CD4-positive, alpha-beta T cell (primary cell): ENCODE measurements around the gene GSTM1. TPM values are rescaled to one million over a fixed set of nuclear protein-coding genes. Genes with fewer than 3 reads are reported as not detected.
A peak's percentile ranks its signal among the peaks of the same experiment; 100 is the strongest.

Experiments used
- ATAC-seq: fragments of 200-7000 bp; cut with Tn5 transposase; one replicate; pipeline ENCODE4 v1.10.0; 2022; ENCODE audit warnings: mild to moderate bottlenecking; ENCODE audit not compliant: poor library complexity
- CTCF ChIA-PET: fragments of 350-600 bp; sonication (Branson Sonifier 250); formaldehyde crosslinking; loops from one replicate; lab custom pipeline; 2021; ENCODE audit warnings: antibody characterized with exemption, inconsistent platforms; lab: Charles Lee
- POLR2A ChIA-PET: fragments of 350-600 bp; sonication (Branson Sonifier 250); formaldehyde crosslinking; loops from one replicate; lab custom pipeline; 2021; ENCODE audit warnings: antibody characterized with exemption, inconsistent platforms; lab: Charles Lee
- DNase-seq, 14 experiments: peaks; one replicate each; pipeline ENCODE4 v3.0.0-alpha.2; 2013 to 2020; ENCODE audit warnings: mixed read lengths in 2 of 14
- H3K27ac ChIP-seq, 2 donors: one replicate each; pipeline versions ENCODE4 v1.5.1 to v1.7.0; 2013; ENCODE audit warnings: low read length in 2 of 2, low read depth in 1 of 2, mild to moderate bottlenecking in 1 of 2
- H3K27me3 ChIP-seq, 2 experiments: 1 replicate in 1 of 2; 2 replicates in 1 of 2; pipeline versions ENCODE4 v1.6.1 to v1.7.0; 2013; ENCODE audit warnings: low read length in 2 of 2, control low read depth in 1 of 2, mild to moderate bottlenecking in 1 of 2, moderate library complexity in 1 of 2; ENCODE audit not compliant: insufficient read depth in 2 of 2, control insufficient read depth in 1 of 2
- H3K36me3 ChIP-seq: one replicate; pipeline ENCODE4 v1.6.1; 2013; ENCODE audit warnings: low read length, control low read depth; ENCODE audit not compliant: insufficient read depth
- H3K4me1 ChIP-seq: one replicate; pipeline ENCODE4 v1.6.1; 2013; ENCODE audit warnings: low read length, control low read depth; ENCODE audit not compliant: insufficient read depth
- H3K4me3 ChIP-seq: one replicate; pipeline ENCODE4 v1.5.1; 2013; ENCODE audit warnings: mild to moderate bottlenecking, low read length, moderate library complexity
- H3K9me3 ChIP-seq, 2 experiments: 1 replicate in 1 of 2; 2 replicates in 1 of 2; pipeline versions ENCODE4 v1.6.1 to v1.7.0; 2013; ENCODE audit warnings: low read length in 2 of 2, mild to moderate bottlenecking in 2 of 2, control low read depth in 1 of 2, moderate library complexity in 1 of 2; ENCODE audit not compliant: control insufficient read depth in 1 of 2, insufficient read depth in 1 of 2
- H3K27ac Mint-ChIP-seq: one replicate; pipeline ENCODE4 v1.8.0; 2020; ENCODE audit warnings: mixed read lengths
- H3K27me3 Mint-ChIP-seq: one replicate; pipeline ENCODE4 v1.8.0; 2021; ENCODE audit warnings: mixed read lengths
- H3K36me3 Mint-ChIP-seq: one replicate; pipeline ENCODE4 v1.8.0; 2021; ENCODE audit warnings: low read depth, mixed read lengths
- H3K4me1 Mint-ChIP-seq: one replicate; pipeline ENCODE4 v1.8.0; 2021; ENCODE audit warnings: low read depth, mixed read lengths
- H3K4me3 Mint-ChIP-seq: one replicate; pipeline ENCODE4 v1.8.0; 2020; ENCODE audit warnings: mild to moderate bottlenecking, mixed read lengths
- H3K9me3 Mint-ChIP-seq: one replicate; pipeline ENCODE4 v1.8.0; 2020; ENCODE audit warnings: mixed read lengths
- intact Hi-C, 2 experiments: fragments of 100-400 bp; cut with DNase I in 1 of 2; cut with micrococcal nuclease in 1 of 2; formaldehyde crosslinking; loops; one replicate each; pipeline versions ENCODE4 v1.15.1 to v1.9.0; 2023 to 2025; cut with DNase I, micrococcal nuclease
- polyA plus RNA-seq, 2 donors: library from polyadenylated mRNA; unstranded; fragments of 120-200 nt; gene quantifications; one replicate each; pipeline ENCODE4 v1.2.1, GENCODE V29; 2013
- total RNA-seq, 174 experiments: library from RNA in 2 of 174; stranded (reverse) in 2 of 174; gene quantifications; one replicate each; pipeline ENCODE4 v1.2.3 and lab custom pipeline; 2021 to 2026
- TF ChIP-seq, protein P1 (sequence below): fragments of 200-600 bp; IDR thresholded peaks from one replicate; pipeline ENCODE4 v1.8.0; 2022; ENCODE audit warnings: antibody characterized with exemption, mild to moderate bottlenecking

GSTM1 gene
- 10 to 100 TPM; 31.9 to 36.2 TPM for total RNA-seq
- 42.0 TPM for polyA plus RNA-seq (2013, experiment 1 of 2)
- polyA plus RNA-seq (2013, experiment 2 of 2) = 0.16 TPM
- 0 to 49.7 (median 2.7) reads per million in 172 experiments for total RNA-seq (lab: John Stamatoyannopoulos, UW)

DNA sequence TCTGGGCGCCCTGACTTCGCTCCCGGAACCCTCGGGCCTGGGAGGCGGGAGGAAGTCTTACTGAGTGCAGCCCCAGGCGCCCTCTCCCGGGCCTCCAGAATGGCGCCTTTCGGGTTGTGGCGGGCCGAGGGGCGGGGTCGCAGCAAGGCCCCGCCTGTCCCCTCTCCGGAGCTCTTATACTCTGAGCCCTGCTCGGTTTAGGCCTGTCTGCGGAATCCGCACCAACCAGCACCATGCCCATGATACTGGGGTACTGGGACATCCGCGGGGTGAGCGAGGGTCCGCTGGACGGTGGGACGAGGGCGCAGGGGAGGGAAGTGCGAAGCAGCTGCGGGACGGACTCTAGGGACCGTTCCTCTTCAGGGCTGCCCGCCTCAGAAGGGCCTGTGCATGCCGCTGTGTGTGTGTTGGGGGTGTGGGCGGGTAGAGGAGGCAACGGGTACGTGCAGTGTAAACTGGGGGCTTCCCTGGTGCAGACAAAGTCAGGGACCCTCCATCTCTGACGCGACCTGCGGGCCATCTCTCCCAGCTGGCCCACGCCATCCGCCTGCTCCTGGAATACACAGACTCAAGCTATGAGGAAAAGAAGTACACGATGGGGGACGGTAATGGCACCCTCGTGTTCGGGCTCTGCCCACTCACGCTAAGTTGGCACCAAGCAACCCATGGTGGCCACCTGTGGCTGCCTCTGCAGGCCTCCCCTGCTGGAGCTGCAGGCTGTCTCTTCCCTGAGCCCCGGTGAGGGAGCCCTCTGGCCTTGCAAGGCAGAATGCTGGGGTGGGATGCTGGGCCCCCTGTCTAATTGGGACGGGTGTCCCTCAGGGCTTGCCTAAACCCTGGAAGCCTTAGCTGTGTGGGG is at the start of gene GSTM1:
GSTM1 (plus strand) TSS at position 177 of the 859 bp plus-strand sequence; CDS start at position 234, 57 bp downstream.
- H3K4me3 Mint-ChIP-seq = peak within 1 kb of the TSS; percentile 95
- DNase-seq (peak in 9 of 14 experiments; percentile 59 to 87 (median 79)), ATAC-seq (peak; percentile 99)
- intact Hi-C loops = loop anchor here (2.0 to 5.0 kb wide), 5 partner anchors 46 to 294 kb away; partner anchors contain the start of gene AHCYL1 (in 1 of the 2)
- CTCF ChIA-PET = no interaction called here
- POLR2A ChIA-PET = interaction anchor here (0.8 to 2.3 kb wide), 16 partner anchors 18 to 651 kb away, joined by 3 to 28 read pairs (median 5); partner anchors contain the start of genes AHCYL1, ATXN7L2, GNAI3 and GSTM2
- H3K4me1 ChIP-seq = no peaks in the 10 kb centered on the region
- peak within 1 kb of the TSS; percentile 86 for H3K27ac Mint-ChIP-seq
- no peaks in the 10 kb centered on the region for H3K27me3 ChIP-seq
- H3K4me1 Mint-ChIP-seq = peaks cover 23% of the 10 kb centered on the region
- peaks cover 33% of the 10 kb centered on the region for H3K36me3 Mint-ChIP-seq
- no peaks in the 10 kb centered on the region for H3K36me3 ChIP-seq
- no peaks in the 10 kb centered on the region for H3K27me3 Mint-ChIP-seq
- H3K9me3 ChIP-seq = no peaks in the 10 kb centered on the region
- peak within 1 kb of the TSS; percentile 67 for H3K4me3 ChIP-seq
- H3K27ac ChIP-seq = no peak within 1 kb of the TSS
- TF ChIP-seq, protein P1, sequence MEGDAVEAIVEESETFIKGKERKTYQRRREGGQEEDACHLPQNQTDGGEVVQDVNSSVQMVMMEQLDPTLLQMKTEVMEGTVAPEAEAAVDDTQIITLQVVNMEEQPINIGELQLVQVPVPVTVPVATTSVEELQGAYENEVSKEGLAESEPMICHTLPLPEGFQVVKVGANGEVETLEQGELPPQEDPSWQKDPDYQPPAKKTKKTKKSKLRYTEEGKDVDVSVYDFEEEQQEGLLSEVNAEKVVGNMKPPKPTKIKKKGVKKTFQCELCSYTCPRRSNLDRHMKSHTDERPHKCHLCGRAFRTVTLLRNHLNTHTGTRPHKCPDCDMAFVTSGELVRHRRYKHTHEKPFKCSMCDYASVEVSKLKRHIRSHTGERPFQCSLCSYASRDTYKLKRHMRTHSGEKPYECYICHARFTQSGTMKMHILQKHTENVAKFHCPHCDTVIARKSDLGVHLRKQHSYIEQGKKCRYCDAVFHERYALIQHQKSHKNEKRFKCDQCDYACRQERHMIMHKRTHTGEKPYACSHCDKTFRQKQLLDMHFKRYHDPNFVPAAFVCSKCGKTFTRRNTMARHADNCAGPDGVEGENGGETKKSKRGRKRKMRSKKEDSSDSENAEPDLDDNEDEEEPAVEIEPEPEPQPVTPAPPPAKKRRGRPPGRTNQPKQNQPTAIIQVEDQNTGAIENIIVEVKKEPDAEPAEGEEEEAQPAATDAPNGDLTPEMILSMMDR = peak; percentile 63
- no peaks in the 10 kb centered on the region for H3K9me3 Mint-ChIP-seq

DNA sequence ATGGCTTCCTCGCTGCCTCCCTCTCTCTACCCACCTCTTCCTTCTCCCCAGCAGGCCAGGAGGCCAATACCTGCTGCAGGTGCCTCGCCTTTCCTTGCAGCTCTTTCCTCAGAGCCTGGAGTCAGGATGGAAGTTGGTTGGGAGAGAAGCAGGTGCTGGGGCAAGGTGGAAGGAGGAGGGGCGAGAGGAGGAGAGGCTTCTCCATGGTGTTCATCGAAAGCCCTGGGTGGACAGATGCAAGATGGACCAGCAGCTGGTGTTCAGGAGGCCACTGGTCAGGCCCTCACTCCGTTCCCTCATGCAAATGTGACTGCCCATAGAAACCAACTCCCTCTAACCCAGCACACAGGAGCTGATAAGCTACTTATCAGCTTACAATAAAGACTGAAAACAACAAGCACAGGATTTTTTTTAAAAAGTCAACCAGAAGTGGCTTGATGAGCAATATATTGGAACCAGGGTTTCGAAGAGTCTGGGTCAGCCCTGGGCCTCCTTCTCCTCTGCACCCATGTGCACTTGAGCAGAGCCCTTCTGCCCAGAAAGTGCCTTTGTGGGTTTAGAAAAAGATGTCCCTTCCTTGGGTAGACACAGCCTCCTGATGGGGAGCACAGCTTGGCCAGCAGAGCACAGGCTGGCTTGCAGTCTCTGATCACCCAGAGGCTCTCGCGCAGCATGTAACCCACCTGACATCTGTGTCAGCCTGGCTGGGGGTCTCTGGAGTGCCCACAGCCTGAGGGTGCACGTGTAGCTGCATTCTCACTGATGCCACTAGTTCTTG is 48.4 kb upstream of the GSTM1 start:
- Histone ChIP-seq H3K27me3 (no peaks in the 10 kb centered on the region), H3K4me3 (no peak overlapping the region), H3K36me3 (no peaks in the 10 kb centered on the region), H3K4me1 (peaks cover 24% of the 10 kb centered on the region), H3K27ac (no peak overlapping the region), H3K9me3 (no peaks in the 10 kb centered on the region)
- no peak for ATAC-seq
- Mint-ChIP-seq H3K27ac (no peak overlapping the region), H3K4me3 (no peak overlapping the region), H3K36me3 (no peaks in the 10 kb centered on the region), H3K27me3 (no peaks in the 10 kb centered on the region), H3K4me1 (peaks cover 33% of the 10 kb centered on the region), H3K9me3 (no peaks in the 10 kb centered on the region)
- ChIA-PET CTCF (interaction anchor here (1.0 to 3.8 kb wide), 16 partner anchors 12 to 381 kb away, joined by 3 to 43 read pairs (median 6); partner anchors contain the start of genes AHCYL1, AMPD2, CYB561D1 and GNAT2), POLR2A (interaction anchor here (0.7 to 2.8 kb wide), 10 partner anchors 9 to 395 kb away, joined by 3 to 28 read pairs (median 5); partner anchors contain the start of genes AHCYL1, GNAI3, GSTM1 and STRIP1)
- DNase-seq = peak in 1 of 14 experiments; percentile 14
- TF ChIP-seq, protein P1 = no peak
- intact Hi-C loops = no loop called here

DNA sequence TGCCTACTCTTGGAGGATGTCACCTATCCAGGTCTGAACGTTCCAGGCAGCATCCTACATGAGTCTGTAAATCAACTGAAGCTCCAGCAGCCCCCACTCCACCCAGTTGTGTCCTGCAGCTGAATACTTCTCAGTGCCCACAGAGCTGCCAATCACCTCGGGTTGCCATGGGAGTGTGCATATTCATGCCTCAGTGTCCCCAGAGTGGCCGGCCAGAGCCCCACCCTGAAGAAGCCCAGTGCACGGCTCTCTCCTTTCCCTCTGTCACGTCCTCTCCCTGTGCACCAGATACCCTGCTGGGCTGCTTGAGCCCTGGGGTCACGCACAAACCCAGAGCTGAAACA is 47.8 kb upstream of the GSTM1 start:
- H3K27ac Mint-ChIP-seq = no peak overlapping the region
- ChIA-PET POLR2A (interaction anchor here (0.6 to 2.8 kb wide), 14 partner anchors 10 to 395 kb away, joined by 3 to 28 read pairs (median 5); partner anchors contain the start of genes AHCYL1, GNAI3, GSTM1 and GSTM4), CTCF (interaction anchor here (0.5 to 3.8 kb wide), 38 partner anchors 10 to 635 kb away, joined by 3 to 43 read pairs (median 4); partner anchors contain the start of genes AHCYL1, AMPD2, CYB561D1 and GNAI3)
- Histone ChIP-seq H3K36me3 (no peaks in the 10 kb centered on the region), H3K27ac (no peak overlapping the region), H3K27me3 (no peaks in the 10 kb centered on the region), H3K9me3 (no peaks in the 10 kb centered on the region), H3K4me1 (peaks cover 19% of the 10 kb centered on the region), H3K4me3 (no peak overlapping the region)
- no peaks in the 10 kb centered on the region for H3K36me3 Mint-ChIP-seq
- no peak overlapping the region for H3K4me3 Mint-ChIP-seq
- TF ChIP-seq, protein P1 = no peak
- ATAC-seq = no peak
- H3K27me3 Mint-ChIP-seq = no peaks in the 10 kb centered on the region
- H3K4me1 Mint-ChIP-seq = peaks cover 27% of the 10 kb centered on the region
- no peak for DNase-seq
- no peaks in the 10 kb centered on the region for H3K9me3 Mint-ChIP-seq
- intact Hi-C loops = loop anchor here (5.0 kb wide), 4 partner anchors 47 to 342 kb away; partner anchors contain the start of genes AHCYL1 (in 2 of the 2), GSTM1 (in 2 of the 2) and GNAI3 (in 1 of the 2)
